Activated CD4-positive, alpha-beta T cell treated with anti-CD3 and anti-CD28 coated beads, Interleukin-2, amount 50 U/mL, for 4 hours (primary cell): ENCODE measurements around the gene PRSS23.

ENCODE experiments used
- DNase-seq, 2 experiments: peaks; one replicate each; pipeline ENCODE4 v3.0.0-alpha.2; 2020

PRSS23 gene

GRCh38 chr11:86790867-86791849 lies 9.2 kb upstream of the PRSS23 start:
- no peak for DNase-seq

GRCh38 chr11:86792150-86792549 lies 8.2 kb upstream of the PRSS23 start:
- DNase-seq = no peak

- DNase-seq = no peak
Measured at GRCh38 chr11:86793307-86793706, 7.0 kb upstream of the PRSS23 start.

- no peak for DNase-seq
Measured at GRCh38 chr11:86795511-86795910, 4.8 kb upstream of the PRSS23 start.

- DNase-seq = no peak
Measured at GRCh38 chr11:86795949-86796348, 4.4 kb upstream of the PRSS23 start.

- no peak for DNase-seq
Measured at GRCh38 chr11:86797133-86797532, 3.2 kb upstream of the PRSS23 start.

GRCh38 chr11:86798988-86799387 lies 1.4 kb upstream of the PRSS23 start:
- no peak for DNase-seq

- DNase-seq = no peak
Measured at GRCh38 chr11:86799680-86800075, 664 bp upstream of the PRSS23 start.

GRCh38 chr11:86800960-86801272 lies 574 bp downstream of the PRSS23 start:
- no peak for DNase-seq

- no peak for DNase-seq
Measured at GRCh38 chr11:86801364-86801763, 1.0 kb downstream of the PRSS23 start.

GRCh38 chr11:86802146-86802545 lies 1.8 kb downstream of the PRSS23 start:
- DNase-seq = no peak

GRCh38 chr11:86802601-86803051 lies 2.3 kb downstream of the PRSS23 start:
- DNase-seq = no peak

- no peak for DNase-seq
Measured at GRCh38 chr11:86803136-86804045, 3.0 kb downstream of the PRSS23 start.

GRCh38 chr11:86804951-86805350 lies 4.6 kb downstream of the PRSS23 start:
- no peak for DNase-seq

GRCh38 chr11:86805873-86806310 lies 5.5 kb downstream of the PRSS23 start:
- no peak for DNase-seq

GRCh38 chr11:86806903-86807302 lies 6.6 kb downstream of the PRSS23 start:
- DNase-seq = no peak

- no peak for DNase-seq
Measured at GRCh38 chr11:86807360-86807759, 7.0 kb downstream of the PRSS23 start.

- no peak for DNase-seq
Measured at GRCh38 chr11:86809561-86809960, 9.2 kb downstream of the PRSS23 start.

- no peak for DNase-seq
Measured at GRCh38 chr11:86810288-86810687, 9.9 kb downstream of the PRSS23 start.

- DNase-seq = no peak
Measured at GRCh38 chr11:86811637-86812321, 11.4 kb downstream of the PRSS23 start.

GRCh38 chr11:86812322-86812670 lies 12.0 kb downstream of the PRSS23 start:
- no peak for DNase-seq

GRCh38 chr11:86812981-86813380 lies 12.6 kb downstream of the PRSS23 start:
- no peak for DNase-seq

- no peak for DNase-seq
Measured at GRCh38 chr11:86814775-86815174, 14.4 kb downstream of the PRSS23 start.
